HG03066 (cell line): Measurements from ENCODE around the gene GMDS.

Source experiments
- ATAC-seq: cut with Tn5 transposase; IDR thresholded peaks from one replicate; pipeline ENCODE4 v1.9.1; 2021; ENCODE audit warnings: low read depth; ENCODE audit not compliant: unreplicated experiment

The GMDS gene

DNA sequence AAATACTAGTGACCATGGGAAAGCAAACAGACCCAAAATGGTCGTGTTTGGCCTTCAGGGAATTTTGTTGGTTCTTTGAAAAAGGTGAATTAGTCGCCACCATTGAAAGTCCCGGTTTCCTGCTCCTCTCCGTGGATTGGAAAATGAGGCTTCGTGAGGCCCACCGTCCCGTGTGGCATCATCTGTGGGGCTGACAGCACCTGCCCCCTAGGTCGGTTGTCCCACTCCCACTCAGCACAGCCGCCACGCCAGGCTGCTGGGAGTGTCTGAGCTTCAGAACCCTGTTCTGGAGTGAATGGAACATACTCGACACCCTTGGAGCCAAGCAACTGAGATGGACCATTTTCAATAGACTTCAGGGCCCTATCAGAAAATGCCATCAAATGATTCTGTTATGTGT lies 668.7 kb downstream of the GMDS start:
- ATAC-seq = no peak

- no peak for ATAC-seq
Observed at GRCh38 chr6:1576166-1576565, 669.2 kb downstream of the GMDS start.

DNA sequence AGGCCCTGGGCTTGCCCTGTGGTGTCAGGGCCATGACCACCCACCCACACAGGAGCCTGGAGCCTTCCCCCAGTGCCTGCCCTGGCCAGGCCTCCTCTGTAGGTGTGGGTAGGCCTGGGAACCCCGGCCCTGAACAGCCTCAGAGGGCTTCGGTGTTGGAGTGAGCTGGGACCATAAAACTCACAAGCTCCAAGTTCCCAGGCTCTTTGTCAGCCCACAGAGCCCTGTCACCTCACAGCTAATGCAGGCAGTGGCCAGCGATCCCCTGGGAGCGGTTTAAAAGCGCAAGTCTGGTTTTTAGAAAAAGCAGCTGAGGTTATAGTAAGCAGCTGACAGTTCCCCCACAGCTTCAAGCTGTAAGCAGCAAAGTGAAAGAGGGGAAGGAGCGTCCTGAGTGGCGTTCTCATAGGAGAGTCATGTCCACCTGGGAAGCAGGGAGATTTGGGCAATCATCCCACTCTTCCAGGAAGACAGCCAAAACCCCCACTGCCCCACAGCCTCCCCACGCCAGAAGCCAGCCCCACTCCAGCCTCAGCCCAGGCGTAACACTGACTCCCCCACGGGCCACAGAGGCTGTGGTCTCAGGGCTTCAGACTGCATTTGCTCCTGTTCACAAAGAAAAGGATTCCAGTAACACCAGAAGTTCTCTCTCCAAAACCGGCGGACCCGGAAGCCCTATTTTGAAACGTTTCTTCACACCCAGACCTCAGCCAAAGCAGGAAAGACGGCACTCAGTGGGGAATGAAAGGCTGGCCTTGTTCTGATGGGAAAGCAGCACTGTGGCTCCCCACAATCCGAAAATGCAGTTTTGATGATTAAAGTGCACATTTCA lies 670.0 kb downstream of the GMDS start:
- no peak for ATAC-seq

- no peak for ATAC-seq
Observed at GRCh38 chr6:1574890-1575209, 670.6 kb downstream of the GMDS start.

DNA sequence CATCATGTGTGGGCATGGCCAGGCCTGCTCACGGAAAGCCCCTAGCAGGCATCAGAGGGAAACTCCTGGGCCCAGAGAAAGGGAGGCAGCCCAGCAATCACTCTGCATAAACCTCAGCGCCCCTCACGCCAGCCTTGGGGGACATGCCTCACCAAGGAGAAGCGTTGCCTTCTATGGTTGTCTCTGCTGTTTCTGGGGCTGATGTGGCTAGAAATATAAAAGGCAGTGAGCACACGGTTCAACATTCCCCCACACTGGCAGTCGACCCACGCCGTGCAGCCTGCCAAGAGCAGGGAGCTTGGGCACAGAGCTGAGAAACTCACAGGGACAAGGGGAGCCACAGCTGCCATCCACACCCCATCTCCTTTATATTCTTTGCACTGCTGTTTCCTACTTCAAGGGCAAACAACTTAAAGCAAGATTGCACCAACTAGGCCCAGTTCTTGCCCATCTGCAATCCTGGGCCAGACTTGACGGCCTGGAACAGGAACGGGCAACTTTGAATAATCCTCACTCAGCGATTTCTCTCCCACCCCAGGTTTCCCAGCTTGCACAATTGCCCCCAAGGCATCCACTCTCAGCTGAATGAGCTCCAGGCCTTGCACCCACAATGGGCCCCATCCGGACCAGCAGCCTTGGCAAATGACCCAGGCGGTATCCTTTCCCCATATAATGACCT lies 671.2 kb downstream of the GMDS start:
- ATAC-seq = no peak
